Activated T-cell treated with anti-CD3 and anti-CD28 coated beads, Interleukin-2, amount 50 U/mL, for 48 hours (primary cell): Measurements from ENCODE around the gene ARID2.

Source experiments
- DNase-seq, 2 experiments: peaks; one replicate each; pipeline ENCODE4 v3.0.0-alpha.2; 2020

The ARID2 gene

GRCh38 chr12:45729233-45730083, at the start of gene ARID2:
ARID2 (plus strand) TSS chr12:45729706; CDS start chr12:45729837, 131 bp downstream.
- DNase-seq = peak; percentile 75 to 80

- no peak for DNase-seq
These were observed 49.1 kb upstream of the ARID2 start for GRCh38 chr12:45680362-45680761.

- no peak for DNase-seq
These were observed 48.0 kb upstream of the ARID2 start for GRCh38 chr12:45681465-45681864.

- no peak for DNase-seq
These were observed 43.8 kb upstream of the ARID2 start for GRCh38 chr12:45685680-45686079.

- DNase-seq = no peak
These were observed 42.2 kb upstream of the ARID2 start for GRCh38 chr12:45687081-45688015.

- no peak for DNase-seq
These were observed 41.3 kb upstream of the ARID2 start for GRCh38 chr12:45688183-45688582.

GRCh38 chr12:45695035-45695434, 34.5 kb upstream of the ARID2 start:
- no peak for DNase-seq

- DNase-seq = no peak
These were observed 33.9 kb upstream of the ARID2 start for GRCh38 chr12:45695606-45696005.

GRCh38 chr12:45696049-45696448, 33.5 kb upstream of the ARID2 start:
- no peak for DNase-seq

GRCh38 chr12:45697371-45697770, 32.1 kb upstream of the ARID2 start:
- no peak for DNase-seq

GRCh38 chr12:45701296-45701695, 28.2 kb upstream of the ARID2 start:
- DNase-seq = no peak

- DNase-seq = no peak
These were observed 25.6 kb upstream of the ARID2 start for GRCh38 chr12:45703942-45704341.

- DNase-seq = no peak
These were observed 24.5 kb upstream of the ARID2 start for GRCh38 chr12:45704968-45705367.

- no peak for DNase-seq
These were observed 24.1 kb upstream of the ARID2 start for GRCh38 chr12:45705404-45705803.

GRCh38 chr12:45707241-45707857, 22.2 kb upstream of the ARID2 start:
- DNase-seq = no peak

GRCh38 chr12:45708363-45708762, 21.1 kb upstream of the ARID2 start:
- no peak for DNase-seq

- no peak for DNase-seq
These were observed 20.6 kb upstream of the ARID2 start for GRCh38 chr12:45708901-45709300.

- DNase-seq = no peak
These were observed 17.2 kb upstream of the ARID2 start for GRCh38 chr12:45712319-45712718.

- no peak for DNase-seq
These were observed 16.4 kb upstream of the ARID2 start for GRCh38 chr12:45713078-45713477.

- no peak for DNase-seq
These were observed 11.2 kb upstream of the ARID2 start for GRCh38 chr12:45718306-45718705.

GRCh38 chr12:45720069-45720468, 9.4 kb upstream of the ARID2 start:
- no peak for DNase-seq

GRCh38 chr12:45721369-45721768, 8.1 kb upstream of the ARID2 start:
- no peak for DNase-seq

- DNase-seq = no peak
These were observed 7.6 kb upstream of the ARID2 start for GRCh38 chr12:45721954-45722353.
